Gastrocnemius medialis (tissue), 4 donors: Measurements from ENCODE around the gene ADARB2. TPM values are rescaled to one million over a fixed set of nuclear protein-coding genes. Genes with fewer than 3 reads are reported as not detected.
"Not testable (repeated sequence)": the region's sequence is repeated elsewhere in the genome, so short reads cannot be mapped to it uniquely, and the experiment has no call there.

Experiments
- ATAC-seq, 2 donors: fragments of 150-250 bp; one replicate each; pipeline ENCODE4 v1.9.1; 2016
- DNase-seq, 2 donors: peaks; one replicate each; pipeline ENCODE4 v3.0.0-alpha.2; 2019
- H3K27ac ChIP-seq, 4 donors: fragments of 200-600 bp; sonication (generic); 1 replicate in 1 of 4; 2 replicates in 3 of 4; pipeline ENCODE4 v1.5.1; 2016 to 2018; ENCODE audit warnings: mild to moderate bottlenecking in 2 of 4, moderate library complexity in 1 of 4
- H3K27me3 ChIP-seq, 3 donors: fragments of 200-600 bp; sonication (generic) in 2 of 3; 1 replicate in 1 of 3; 2 replicates in 2 of 3; pipeline versions ENCODE4 v1.5.1 to v1.6.0; 2016 to 2019; ENCODE audit warnings: mild to moderate bottlenecking in 1 of 3, moderate library complexity in 1 of 3
- H3K36me3 ChIP-seq, 2 donors: fragments of 200-600 bp; sonication (generic) in 1 of 2; one replicate each; pipeline ENCODE4 v1.5.1; 2017 to 2018
- H3K4me1 ChIP-seq, 2 donors: fragments of 200-600 bp; sonication (generic) in 1 of 2; one replicate each; pipeline ENCODE4 v1.5.1; 2016 to 2017; ENCODE audit warnings: mild to moderate bottlenecking in 2 of 2
- H3K4me3 ChIP-seq, 4 donors: fragments of 200-600 bp; sonication (generic) in 3 of 4; 1 replicate in 1 of 4; 2 replicates in 3 of 4; pipeline ENCODE4 v1.5.1; 2016 to 2019; ENCODE audit warnings: mild to moderate bottlenecking in 2 of 4
- H3K9me3 ChIP-seq, 3 donors: fragments of 200-600 bp; sonication (generic) in 2 of 3; 1 replicate in 1 of 3; 2 replicates in 2 of 3; pipeline ENCODE4 v1.5.1; 2016 to 2019
- CTCF ChIP-seq, 5 experiments: fragments of 450-650 bp in 3 of 5; fragments of 200-600 bp in 2 of 5; sonication (generic) in 2 of 5; IDR thresholded peaks in 4 of 5; conservative IDR thresholded peaks in 1 of 5; 1 replicate in 4 of 5; 2 replicates in 1 of 5; pipeline ENCODE4 v1.5.1; 2016 to 2019; ENCODE audit warnings: antibody characterized with exemption in 5 of 5, mild to moderate bottlenecking in 3 of 5, moderate library complexity in 3 of 5
- POLR2A ChIP-seq, 2 donors: fragments of 450-650 bp; IDR thresholded peaks; one replicate each; pipeline ENCODE4 v1.6.1; 2017; ENCODE audit warnings: antibody characterized with exemption in 2 of 2, mild to moderate bottlenecking in 2 of 2, moderate library complexity in 2 of 2
- in situ Hi-C, 4 donors: fragments of 200-750 bp; cut with MboI; loops; one replicate each; pipeline versions ENCODE4 v1.15.0 to v1.8.0; 2017; ENCODE audit warnings: low sequenced_read_pairs in 4 of 4
- intact Hi-C: fragments of 100-400 bp; cut with DNase I; formaldehyde crosslinking; loops from one replicate; pipeline ENCODE4 v1.15.1; 2023; ENCODE audit warnings: low total_unique reads
- total RNA-seq, 4 donors: library from RNA; depleted of rRNA; stranded (reverse); fragments of >200 nt; gene quantifications; one replicate each; pipeline versions ENCODE4 v1.1.0 to v1.2.3, GENCODE V29; 2016

The ADARB2 gene
- total RNA-seq, 4 donors from 2014 or later, result 0.07 to 0.87 (median 0.10) TPM

DNA sequence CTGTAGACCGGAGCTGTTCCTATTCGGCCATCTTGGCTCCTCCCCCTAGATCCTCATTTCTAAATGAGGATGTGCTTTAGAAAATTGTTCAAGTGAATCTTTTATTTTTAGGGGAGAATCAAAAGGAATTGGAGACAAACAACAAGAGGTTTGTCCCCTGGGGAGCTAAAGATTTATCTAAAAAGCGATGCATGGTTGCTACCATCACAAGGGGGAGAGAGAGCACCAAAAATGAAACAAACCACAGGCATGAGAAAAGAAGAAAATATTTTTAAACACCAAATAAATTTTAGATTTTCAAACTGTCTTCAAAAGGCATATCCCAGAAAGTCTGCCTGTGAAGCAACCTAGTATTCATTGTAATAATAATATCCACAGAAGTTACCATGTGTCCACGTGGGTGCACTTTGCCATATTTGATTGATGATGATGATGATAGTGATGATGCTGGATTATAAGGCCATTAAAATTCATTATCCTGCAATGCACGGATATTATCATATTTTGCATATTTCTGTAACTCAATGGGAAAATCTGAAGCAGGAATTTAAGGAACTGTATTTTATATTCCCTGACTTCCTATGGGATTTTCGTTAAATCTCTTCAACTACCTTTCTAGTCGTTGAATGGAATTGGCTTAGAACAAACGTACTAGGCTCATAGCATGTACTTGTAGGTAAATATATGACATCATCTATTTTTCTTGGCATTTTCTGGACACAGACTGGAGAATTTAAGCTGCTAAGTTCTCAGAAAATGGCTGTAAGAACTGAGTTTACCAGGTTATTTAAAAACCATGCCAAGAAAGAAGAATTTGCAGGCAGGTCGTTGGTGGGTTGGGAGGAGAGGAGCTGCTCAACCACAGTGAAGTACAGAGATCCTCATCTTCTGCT, 509.6 kb downstream of the ADARB2 start:
- in situ Hi-C loops (no loop called here), intact Hi-C loops (no loop called here)
- TF ChIP-seq POLR2A (IDR thresholded peaks at IDR 0.05) (no peak), CTCF (IDR thresholded peaks at IDR 0.05 in 4 of 5, conservative IDR thresholded peaks at IDR 0.05 in 1 of 5) (no peak)
- H3K4me1 ChIP-seq, result no peaks in the 10 kb centered on the region
- no peak overlapping the region for H3K27ac ChIP-seq
- H3K9me3 ChIP-seq, result no peaks in the 10 kb centered on the region
- no peak for DNase-seq
- no peak overlapping the region for H3K4me3 ChIP-seq
- H3K36me3 ChIP-seq, result no peaks in the 10 kb centered on the region
- no peak for ATAC-seq
- no peaks in the 10 kb centered on the region for H3K27me3 ChIP-seq

GRCh38 chr10:1226907-1227306, 510.4 kb downstream of the ADARB2 start:
- H3K27ac ChIP-seq, in situ Hi-C loops, H3K4me1 ChIP-seq, intact Hi-C loops, H3K36me3 ChIP-seq, ATAC-seq, H3K9me3 ChIP-seq, H3K4me3 ChIP-seq, H3K27me3 ChIP-seq, DNase-seq: not testable (repeated sequence)

DNA sequence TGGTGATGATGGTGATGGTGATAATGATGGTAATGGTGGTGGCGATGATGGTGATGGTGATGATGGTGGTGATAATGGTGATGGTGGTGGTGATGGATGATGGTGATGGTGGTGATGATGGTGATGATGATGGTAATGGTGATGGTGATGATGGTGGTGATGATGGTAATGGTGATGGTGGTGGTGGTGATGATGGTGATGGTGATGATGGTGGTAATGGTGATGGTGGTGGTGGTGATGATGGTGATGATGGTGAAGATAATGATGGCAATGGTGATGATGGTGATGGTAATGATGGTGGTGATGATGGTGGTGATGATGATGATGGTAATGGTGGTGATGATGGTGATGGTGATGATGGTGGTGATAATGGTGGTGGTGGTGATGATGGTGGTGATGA, 517.5 kb downstream of the ADARB2 start:
- H3K27ac ChIP-seq, H3K4me3 ChIP-seq, H3K4me1 ChIP-seq, intact Hi-C loops, H3K36me3 ChIP-seq, DNase-seq, H3K9me3 ChIP-seq, H3K27me3 ChIP-seq, in situ Hi-C loops, ATAC-seq: not testable (repeated sequence)

- in situ Hi-C loops (no loop called here), intact Hi-C loops (no loop called here)
- ATAC-seq, result no peak
Measured at GRCh38 chr10:1217661-1218060, 519.7 kb downstream of the ADARB2 start.

GRCh38 chr10:1217237-1217587, 520.1 kb downstream of the ADARB2 start:
- intact Hi-C loops (no loop called here), in situ Hi-C loops (no loop called here)
- H3K27ac ChIP-seq, result no peak overlapping the region
- TF ChIP-seq POLR2A (IDR thresholded peaks at IDR 0.05), result no peak
- TF ChIP-seq CTCF (IDR thresholded peaks at IDR 0.05 in 4 of 5, conservative IDR thresholded peaks at IDR 0.05 in 1 of 5), result no peak
- DNase-seq, result no peak
- H3K27me3 ChIP-seq, result no peaks in the 10 kb centered on the region
- H3K9me3 ChIP-seq, result no peaks in the 10 kb centered on the region
- no peak for ATAC-seq
- H3K4me1 ChIP-seq, result no peaks in the 10 kb centered on the region
- H3K4me3 ChIP-seq, result no peak overlapping the region
- no peaks in the 10 kb centered on the region for H3K36me3 ChIP-seq

More at GRCh38 chr10:1217661-1218060, 519.7 kb downstream of the ADARB2 start:
- H3K4me1 ChIP-seq, result no peaks in the 10 kb centered on the region
- H3K27ac ChIP-seq, result no peak overlapping the region
- no peaks in the 10 kb centered on the region for H3K36me3 ChIP-seq
- TF ChIP-seq POLR2A (IDR thresholded peaks at IDR 0.05) (no peak), CTCF (IDR thresholded peaks at IDR 0.05 in 4 of 5, conservative IDR thresholded peaks at IDR 0.05 in 1 of 5) (no peak)
- no peak overlapping the region for H3K4me3 ChIP-seq
- H3K9me3 ChIP-seq, result no peaks in the 10 kb centered on the region
- DNase-seq, result no peak
- H3K27me3 ChIP-seq, result no peaks in the 10 kb centered on the region
